GM21423 (cell line): ENCODE results near the gene PDE1C.

ENCODE experiments used
- ATAC-seq: cut with Tn5 transposase; IDR thresholded peaks from one replicate; pipeline ENCODE4 v1.9.1; 2021; ENCODE audit warnings: mild to moderate bottlenecking, moderate library complexity; ENCODE audit not compliant: unreplicated experiment

PDE1C gene

GRCh38 chr7:31950091-31950755 is 120.0 kb downstream of the PDE1C start:
- ATAC-seq, result no peak

GRCh38 chr7:31948029-31948428 is 122.2 kb downstream of the PDE1C start:
- no peak for ATAC-seq

GRCh38 chr7:31940167-31940566 is 130.0 kb downstream of the PDE1C start:
- no peak for ATAC-seq

- no peak for ATAC-seq
These were observed 131.1 kb downstream of the PDE1C start for GRCh38 chr7:31939076-31939475.

GRCh38 chr7:31938650-31939049 is 131.6 kb downstream of the PDE1C start:
- ATAC-seq, result no peak

- no peak for ATAC-seq
These were observed 132.2 kb downstream of the PDE1C start for GRCh38 chr7:31937982-31938381.

GRCh38 chr7:31935124-31936054 is 134.8 kb downstream of the PDE1C start:
- no peak for ATAC-seq

- ATAC-seq, result no peak
These were observed 135.7 kb downstream of the PDE1C start for GRCh38 chr7:31934551-31934950.

- no peak for ATAC-seq
These were observed 136.7 kb downstream of the PDE1C start for GRCh38 chr7:31933481-31933880.

- no peak for ATAC-seq
These were observed 143.1 kb downstream of the PDE1C start for GRCh38 chr7:31926991-31927584.

- ATAC-seq, result no peak
These were observed 144.3 kb downstream of the PDE1C start for GRCh38 chr7:31925753-31926454.

- ATAC-seq, result no peak
These were observed 146.0 kb downstream of the PDE1C start for GRCh38 chr7:31924251-31924650.

GRCh38 chr7:31922848-31923247 is 147.4 kb downstream of the PDE1C start:
- no peak for ATAC-seq

- no peak for ATAC-seq
These were observed 149.2 kb downstream of the PDE1C start for GRCh38 chr7:31921047-31921446.

GRCh38 chr7:31919678-31920369 is 150.4 kb downstream of the PDE1C start:
- ATAC-seq, result no peak

- ATAC-seq, result no peak
These were observed 151.4 kb downstream of the PDE1C start for GRCh38 chr7:31918706-31919393.

- ATAC-seq, result no peak
These were observed 153.0 kb downstream of the PDE1C start for GRCh38 chr7:31917256-31917655.

GRCh38 chr7:31910191-31910590 is 160.0 kb downstream of the PDE1C start:
- no peak for ATAC-seq

GRCh38 chr7:31906479-31907171 is 163.6 kb downstream of the PDE1C start:
- no peak for ATAC-seq
